OCI-LY1 (cell line): ENCODE results near the gene GPBP1L1.
"Not testable (repeated sequence)": the region's sequence is repeated elsewhere in the genome, so short reads cannot be mapped to it uniquely, and the experiment has no call there.

Source experiments
- CTCF ChIP-seq: fragments of 200-600 bp; sonication (generic), shearing (Covaris generic); IDR thresholded peaks from 2 replicates; pipeline ENCODE4 v1.5.1; 2017; ENCODE audit warnings: mild to moderate bottlenecking, antibody characterized with exemption, low read length, moderate library complexity, mixed read lengths
- EZH2 ChIP-seq: fragments of 200-600 bp; sonication (generic), shearing (Covaris generic); IDR thresholded peaks from 2 replicates; pipeline ENCODE4 v1.8.0; 2017; ENCODE audit warnings: borderline replicate concordance, mixed run types, mild to moderate bottlenecking, antibody characterized with exemption, low read length, moderate library complexity, mixed read lengths

- not testable (repeated sequence) for TF ChIP-seq CTCF, EZH2
These were observed 39.7 kb upstream of the GPBP1L1 start for GRCh38 chr1:45726007-45726406.
